Central memory CD8-positive, alpha-beta T cell (primary cell): ENCODE measurements around the gene CPNE4.

Experiments
- ATAC-seq: fragments of 150-1000 bp; cut with Tn5 transposase; replicated peaks from 2 replicates; pipeline ENCODE4 v1.10.0; 2022; ENCODE audit warnings: mild to moderate bottlenecking, moderate FRiP score, moderate number of reproducible peaks; ENCODE audit not compliant: poor library complexity, severe bottlenecking; ENCODE audit errors: extremely low read depth
- DNase-seq, 2 donors: peaks; one replicate each; pipeline ENCODE4 v3.0.0; 2021; ENCODE audit warnings: low spot score in 2 of 2
- H3K27ac Mint-ChIP-seq: one replicate; pipeline ENCODE4 v1.8.0; 2022; ENCODE audit warnings: low read depth, mild to moderate bottlenecking, moderate library complexity, mixed read lengths
- H3K27me3 Mint-ChIP-seq: one replicate; pipeline ENCODE4 v1.8.0; 2022; ENCODE audit warnings: mixed read lengths
- H3K36me3 Mint-ChIP-seq: one replicate; pipeline ENCODE4 v1.8.0; 2022; ENCODE audit warnings: mild to moderate bottlenecking, moderate library complexity, mixed read lengths; ENCODE audit not compliant: insufficient read depth
- H3K4me1 Mint-ChIP-seq: one replicate; pipeline ENCODE4 v1.8.0; 2022; ENCODE audit warnings: mixed read lengths
- H3K4me3 Mint-ChIP-seq: one replicate; pipeline ENCODE4 v1.8.0; 2022; ENCODE audit warnings: mild to moderate bottlenecking, moderate library complexity, mixed read lengths
- H3K9me3 Mint-ChIP-seq: one replicate; pipeline ENCODE4 v1.8.0; 2022; ENCODE audit warnings: mixed read lengths

CPNE4 gene

GRCh38 chr3:131708241-131708640, 326.6 kb downstream of the CPNE4 start:
- no peaks in the 10 kb centered on the region for H3K36me3 Mint-ChIP-seq
- no peak overlapping the region for H3K27ac Mint-ChIP-seq
- ATAC-seq (no peak), DNase-seq (no peak)
- peaks cover 21% of the 10 kb centered on the region for H3K27me3 Mint-ChIP-seq
- H3K9me3 Mint-ChIP-seq = no peaks in the 10 kb centered on the region
- no peaks in the 10 kb centered on the region for H3K4me1 Mint-ChIP-seq
- H3K4me3 Mint-ChIP-seq = no peak overlapping the region

DNA sequence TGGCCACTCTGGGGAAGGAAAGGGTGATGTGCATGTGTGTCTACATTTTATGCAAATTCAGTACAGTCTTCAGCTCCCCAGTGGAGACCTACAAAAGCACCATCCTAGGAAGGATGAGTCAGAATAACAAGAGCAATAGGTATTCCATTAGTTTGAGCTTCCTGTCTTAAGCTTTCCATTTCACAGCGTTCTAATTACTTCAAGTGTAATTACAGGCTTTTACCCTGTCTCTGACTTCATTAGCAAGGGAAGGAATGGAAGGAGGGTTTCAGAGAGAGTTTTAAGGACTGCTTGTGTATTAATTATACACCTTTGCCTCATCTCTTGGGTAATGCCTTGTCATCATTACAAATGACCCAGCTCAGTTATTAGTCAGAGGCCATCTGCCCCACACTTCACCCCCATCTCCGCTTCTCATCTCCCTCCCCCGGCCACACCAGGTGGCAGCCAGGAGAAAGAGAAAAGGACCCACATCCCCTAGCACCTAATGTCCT, 329.2 kb downstream of the CPNE4 start:
- no peaks in the 10 kb centered on the region for H3K4me1 Mint-ChIP-seq
- ATAC-seq = no peak
- no peak overlapping the region for H3K4me3 Mint-ChIP-seq
- H3K9me3 Mint-ChIP-seq = no peaks in the 10 kb centered on the region
- peaks cover 21% of the 10 kb centered on the region for H3K27me3 Mint-ChIP-seq
- DNase-seq = no peak
- H3K36me3 Mint-ChIP-seq = no peaks in the 10 kb centered on the region
- H3K27ac Mint-ChIP-seq = no peak overlapping the region

GRCh38 chr3:131705099-131705498, 329.7 kb downstream of the CPNE4 start:
- no peak for ATAC-seq
- Mint-ChIP-seq H3K9me3 (no peaks in the 10 kb centered on the region), H3K27ac (no peak overlapping the region), H3K4me3 (no peak overlapping the region), H3K36me3 (no peaks in the 10 kb centered on the region), H3K27me3 (peaks cover 21% of the 10 kb centered on the region), H3K4me1 (no peaks in the 10 kb centered on the region)
- DNase-seq = no peak

DNA sequence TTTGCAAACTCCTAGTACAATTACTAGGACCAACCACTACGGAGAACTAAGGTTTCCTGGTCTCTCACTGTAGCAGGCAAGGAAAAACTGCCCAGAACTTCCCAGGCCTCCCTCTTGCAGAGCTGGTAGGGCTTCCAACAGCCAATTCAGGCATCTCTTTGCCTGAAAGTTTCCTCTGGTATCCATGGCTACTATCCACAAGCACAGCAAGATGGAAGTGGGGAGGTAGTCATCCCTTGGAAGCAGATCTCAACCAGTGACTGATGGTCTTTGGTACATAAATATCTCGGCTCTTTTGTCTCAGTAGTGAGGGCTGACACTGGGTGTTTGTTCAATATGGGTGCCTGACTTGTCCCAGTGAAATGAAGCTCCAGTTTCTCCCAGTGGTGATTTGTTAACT, 330.7 kb downstream of the CPNE4 start:
- ATAC-seq (no peak), DNase-seq (no peak)
- Mint-ChIP-seq H3K4me1 (no peaks in the 10 kb centered on the region), H3K36me3 (no peaks in the 10 kb centered on the region), H3K9me3 (no peaks in the 10 kb centered on the region), H3K27me3 (peaks cover 21% of the 10 kb centered on the region), H3K27ac (no peak overlapping the region), H3K4me3 (no peak overlapping the region)

- H3K36me3 Mint-ChIP-seq = no peaks in the 10 kb centered on the region
- no peaks in the 10 kb centered on the region for H3K4me1 Mint-ChIP-seq
- peaks cover 5% of the 10 kb centered on the region for H3K27me3 Mint-ChIP-seq
- ATAC-seq (no peak), DNase-seq (no peak)
- no peak overlapping the region for H3K4me3 Mint-ChIP-seq
- no peak overlapping the region for H3K27ac Mint-ChIP-seq
- H3K9me3 Mint-ChIP-seq = no peaks in the 10 kb centered on the region
These were observed 332.7 kb downstream of the CPNE4 start for GRCh38 chr3:131702146-131702545.

- no peak overlapping the region for H3K27ac Mint-ChIP-seq
- DNase-seq (no peak), ATAC-seq (no peak)
- H3K27me3 Mint-ChIP-seq = no peaks in the 10 kb centered on the region
- H3K4me1 Mint-ChIP-seq = no peaks in the 10 kb centered on the region
- H3K36me3 Mint-ChIP-seq = no peaks in the 10 kb centered on the region
- H3K4me3 Mint-ChIP-seq = no peak overlapping the region
- H3K9me3 Mint-ChIP-seq = no peaks in the 10 kb centered on the region
These were observed 333.6 kb downstream of the CPNE4 start for GRCh38 chr3:131701153-131701770.

DNA sequence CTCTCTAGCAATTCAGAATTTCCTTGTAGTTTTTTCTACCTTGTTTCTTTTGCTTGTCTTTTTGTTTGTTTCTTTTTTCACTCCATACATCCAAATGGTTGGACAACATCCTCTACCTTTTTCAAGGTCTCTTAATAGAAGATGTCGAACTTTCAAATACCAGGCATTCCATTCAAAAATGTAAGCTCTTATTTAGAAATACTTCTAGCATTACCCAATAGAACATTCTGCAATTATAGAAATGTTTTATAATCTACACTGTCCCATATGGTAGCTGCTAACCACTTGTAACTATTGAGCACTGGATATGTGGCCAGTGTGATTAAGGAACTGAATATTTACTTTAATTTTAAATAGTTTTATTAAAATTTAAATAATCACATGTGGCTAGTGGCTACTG, 335.8 kb downstream of the CPNE4 start:
- H3K4me1 Mint-ChIP-seq = no peaks in the 10 kb centered on the region
- H3K36me3 Mint-ChIP-seq = no peaks in the 10 kb centered on the region
- no peak overlapping the region for H3K27ac Mint-ChIP-seq
- H3K9me3 Mint-ChIP-seq = no peaks in the 10 kb centered on the region
- DNase-seq (no peak), ATAC-seq (no peak)
- H3K4me3 Mint-ChIP-seq = no peak overlapping the region
- no peaks in the 10 kb centered on the region for H3K27me3 Mint-ChIP-seq

- ATAC-seq = no peak
- no peaks in the 10 kb centered on the region for H3K9me3 Mint-ChIP-seq
- no peaks in the 10 kb centered on the region for H3K36me3 Mint-ChIP-seq
- no peaks in the 10 kb centered on the region for H3K27me3 Mint-ChIP-seq
- H3K4me1 Mint-ChIP-seq = no peaks in the 10 kb centered on the region
- DNase-seq = no peak
- no peak overlapping the region for H3K27ac Mint-ChIP-seq
- no peak overlapping the region for H3K4me3 Mint-ChIP-seq
These were observed 340.4 kb downstream of the CPNE4 start for GRCh38 chr3:131694376-131694775.

- Mint-ChIP-seq H3K36me3 (no peaks in the 10 kb centered on the region), H3K27ac (no peak overlapping the region), H3K9me3 (no peaks in the 10 kb centered on the region), H3K27me3 (peaks cover 15% of the 10 kb centered on the region), H3K4me1 (no peaks in the 10 kb centered on the region), H3K4me3 (no peak overlapping the region)
- DNase-seq (no peak), ATAC-seq (no peak)
These were observed 342.5 kb downstream of the CPNE4 start for GRCh38 chr3:131692356-131692755.

DNA sequence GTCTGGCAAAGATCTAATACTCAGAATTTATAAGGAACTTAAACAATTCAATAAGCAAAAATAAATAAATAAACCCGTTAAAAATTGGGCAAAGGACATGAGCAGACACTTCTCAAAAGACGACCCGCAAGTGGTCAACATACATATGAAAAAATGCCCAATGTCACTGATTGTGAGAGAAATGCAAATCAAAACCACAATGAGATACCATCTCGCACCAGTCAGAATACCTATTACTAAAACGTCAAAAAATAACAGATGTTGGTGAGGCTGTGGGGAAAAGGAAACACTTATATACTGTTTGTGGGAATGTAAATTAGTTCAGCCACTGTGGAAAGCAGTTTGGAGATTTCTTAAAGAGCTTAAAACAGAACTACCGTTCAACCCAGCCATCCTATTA, 344.0 kb downstream of the CPNE4 start:
- ATAC-seq (no peak), DNase-seq (no peak)
- H3K27ac Mint-ChIP-seq = no peak overlapping the region
- H3K4me3 Mint-ChIP-seq = no peak overlapping the region
- no peaks in the 10 kb centered on the region for H3K9me3 Mint-ChIP-seq
- no peaks in the 10 kb centered on the region for H3K4me1 Mint-ChIP-seq
- peaks cover 30% of the 10 kb centered on the region for H3K27me3 Mint-ChIP-seq
- H3K36me3 Mint-ChIP-seq = no peaks in the 10 kb centered on the region

DNA sequence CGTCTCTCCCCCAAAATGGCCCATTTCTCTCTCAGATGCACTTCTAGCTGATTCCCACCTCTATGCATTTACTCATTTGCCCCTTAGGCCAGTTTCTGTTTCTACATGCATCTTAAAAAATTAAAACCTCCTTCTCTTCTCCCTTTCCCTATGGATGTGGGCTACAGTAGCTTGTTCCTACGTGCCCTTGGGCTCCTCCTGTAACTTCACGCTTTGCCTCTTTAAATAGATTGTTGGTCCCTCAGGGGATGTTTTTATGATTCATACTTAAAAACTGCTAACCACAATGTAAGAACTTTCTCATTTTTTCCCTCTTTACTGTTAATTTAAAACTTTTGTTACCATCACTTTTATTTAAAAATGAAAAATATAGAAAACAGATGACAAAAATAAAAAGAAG, 346.4 kb downstream of the CPNE4 start:
- Mint-ChIP-seq H3K4me1 (no peaks in the 10 kb centered on the region), H3K9me3 (no peaks in the 10 kb centered on the region), H3K36me3 (no peaks in the 10 kb centered on the region), H3K27ac (no peak overlapping the region), H3K4me3 (no peak overlapping the region), H3K27me3 (peaks cover 43% of the 10 kb centered on the region)
- DNase-seq (no peak), ATAC-seq (no peak)

DNA sequence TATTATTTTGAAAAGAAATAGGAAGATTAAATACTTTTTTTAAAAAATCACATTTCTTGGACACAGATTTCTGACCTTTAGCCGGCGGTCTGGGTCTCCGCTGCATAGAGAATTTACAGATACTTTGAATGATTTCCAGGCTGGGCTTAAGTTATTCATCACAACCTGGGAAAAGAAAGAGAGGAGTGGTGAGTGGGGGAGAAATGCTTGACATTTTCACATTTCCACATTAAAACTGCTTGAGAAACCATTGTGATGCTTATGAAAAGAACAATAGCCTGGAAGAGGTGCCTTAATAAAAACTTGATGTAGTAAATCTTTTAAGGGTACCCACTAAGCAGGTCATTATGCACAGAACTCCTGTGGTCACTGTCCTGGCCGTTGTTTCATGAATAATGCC, 365.2 kb downstream of the CPNE4 start:
- Mint-ChIP-seq H3K9me3 (no peaks in the 10 kb centered on the region), H3K4me1 (no peaks in the 10 kb centered on the region), H3K27ac (no peak overlapping the region), H3K4me3 (no peak overlapping the region), H3K36me3 (no peaks in the 10 kb centered on the region), H3K27me3 (no peaks in the 10 kb centered on the region)
- DNase-seq (no peak), ATAC-seq (no peak)

GRCh38 chr3:131658771-131659170, 376.0 kb downstream of the CPNE4 start:
- peaks cover 2% of the 10 kb centered on the region for H3K36me3 Mint-ChIP-seq
- DNase-seq (no peak), ATAC-seq (no peak)
- H3K9me3 Mint-ChIP-seq = peaks cover 11% of the 10 kb centered on the region
- no peak overlapping the region for H3K4me3 Mint-ChIP-seq
- no peak overlapping the region for H3K27ac Mint-ChIP-seq
- no peaks in the 10 kb centered on the region for H3K4me1 Mint-ChIP-seq
- peaks cover 29% of the 10 kb centered on the region for H3K27me3 Mint-ChIP-seq
